Measurements from ENCODE around the gene PYURF. TPM values are rescaled to one million over a fixed set of nuclear protein-coding genes. Genes with fewer than 3 reads are reported as not detected.
A peak's percentile ranks its signal among the peaks of the same experiment; 100 is the strongest.

The PYURF gene
- total and polyA plus RNA-seq, 2 of the 4 experiments (the other 2 are of a cell fraction): 40.2 to 43.4 TPM

DNA sequence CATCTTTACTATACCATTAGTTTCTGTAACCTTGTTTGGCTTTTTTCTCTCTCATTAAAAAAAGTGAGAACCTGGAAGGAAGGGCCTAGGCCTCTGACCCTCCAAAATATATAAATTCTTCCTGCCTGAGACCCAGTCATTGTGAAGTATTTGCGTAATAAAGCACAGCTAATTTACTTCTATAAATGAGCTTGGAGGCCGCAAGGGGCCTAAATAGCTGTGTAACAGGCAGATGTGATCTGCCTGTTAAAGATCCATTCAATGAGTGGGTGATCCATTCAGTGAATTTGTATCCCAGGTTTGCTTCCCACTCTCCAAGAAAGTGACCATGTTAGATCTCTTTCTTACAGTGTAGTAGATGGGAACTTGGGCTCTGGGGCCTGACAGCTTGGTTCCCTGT lies 595 bp upstream of the PYURF start:
- dilution Hi-C loops (cut with HindIII; ENCODE audit: low sequenced_read_pairs, unreplicated experiment): loop anchor here (25.0 kb wide), 1 partner anchor 287 kb away; no protein-coding TSS in a partner anchor
- ATAC-seq (ENCODE audit: low read depth) (no peak), DNase-seq (no peak)
- intact Hi-C loops (cut with micrococcal nuclease): no loop called here
- Histone ChIP-seq H3K4ac (ENCODE audit: low read depth, low read length) (peak overlapping the region; percentile 77; the same call in 1 of the 2 replicates), H4K8ac (ENCODE audit: low read depth in 2 of 2, low read length in 2 of 2) (peak overlapping the region; percentile 85 to 100), H3K18ac (ENCODE audit: low read depth, low read length) (peak overlapping the region; percentile 55), H3K23ac (ENCODE audit: low read depth, low read length) (peak overlapping the region; percentile 84; the same call in 1 of the 2 replicates), H2AK5ac (ENCODE audit: low read depth, low read length) (no peak overlapping the region), H2AK9ac (replicated peaks; ENCODE audit: low read depth, low read length, poor library complexity) (no peak overlapping the region), H3K36me3 (ENCODE audit: control insufficient read depth, insufficient read depth, low read length) (peaks cover 6% of the 10 kb centered on the region), H2BK120ac (ENCODE audit: low read depth, low read length) (no peak overlapping the region), H3K9ac (ENCODE audit: low read depth, low read length) (peak overlapping the region; percentile 96), H2BK15ac (ENCODE audit: low read depth, low read length) (peak overlapping the region; percentile 80; the same call in 2 of the 3 replicates), H3K4me1 (ENCODE audit: control insufficient read depth, insufficient read depth, low read length) (peaks cover 3% of the 10 kb centered on the region), H2BK20ac (ENCODE audit: low read depth, low read length) (no peak overlapping the region), H2BK5ac (ENCODE audit: low read depth, low read length, poor library complexity, severe bottlenecking) (peak overlapping the region; percentile 89), H3K79me1 (ENCODE audit: low read depth in 1 of 2, low read length in 2 of 2) (peaks cover 8 to 38% of the 10 kb centered on the region in 2 experiments), H4K5ac (ENCODE audit: low read depth, low read length) (peak overlapping the region; percentile 97), H4K20me1 (ENCODE audit: insufficient read depth, low read length) (peaks cover 8% of the 10 kb centered on the region; the same call in 1 of the 2 replicates), H3K4me3 (ENCODE audit: insufficient read depth, low read depth, low read length) (peak overlapping the region; percentile 89), H3K9me3 (ENCODE audit: control insufficient read depth, insufficient read depth, low read length) (no peaks in the 10 kb centered on the region), H4K91ac (ENCODE audit: insufficient read depth, low read depth, low read length) (peak overlapping the region; percentile 81), H3K9me1 (ENCODE audit: insufficient read depth, low read length) (no peaks in the 10 kb centered on the region), H3K27me3 (ENCODE audit: control insufficient read depth, insufficient read depth, low read length) (no peaks in the 10 kb centered on the region), H3K56ac (ENCODE audit: extremely low read depth, insufficient read depth, low read length) (peak overlapping the region; percentile 69; the same call in 1 of the 2 replicates), H2AFZ (replicated peaks; ENCODE audit: low read length, poor library complexity) (peak overlapping the region; percentile 74), H3K14ac (replicated peaks; ENCODE audit: low read depth, low read length) (peak overlapping the region; percentile 97; the same call in 1 of the 2 replicates), H3K4me2 (ENCODE audit: low read depth, low read length) (peak overlapping the region; percentile 96), H3K27ac (ENCODE audit: insufficient read depth, low read length) (peak overlapping the region; percentile 51; the same call in 1 of the 2 replicates)
- POLR2A ChIA-PET (ENCODE audit: unreplicated experiment): no interaction called here
- WGBS, 2 experiments (ENCODE audit: extremely low coverage in 2 of 2, insufficient read length in 1 of 2): no CpG with 5 or more reads among the region's 2 CpGs
- in situ Hi-C loops (cut with MboI; ENCODE audit: low sequenced_read_pairs): loop anchor here (10.0 kb wide), 1 partner anchor 591 kb away; the partner anchor contains the start of gene TIGD2
- TF ChIP-seq CEBPB (IDR thresholded peaks at IDR 0.05; ENCODE audit: low read depth, low read length) (0 out of 2 replicates have a peak, but pooled peaks have one; percentile 27), MAFK (IDR thresholded peaks at IDR 0.05; ENCODE audit: low read depth, low read length) (no peak), RFX5 (IDR thresholded peaks at IDR 0.05; ENCODE audit: low read depth, low read length) (no peak), RAD21 (IDR thresholded peaks at IDR 0.05; ENCODE audit: low read length) (no peak)
- no TSS peak for BruUV-seq (replicated peaks)
- CTCF ChIA-PET: interaction anchor here (0.8 to 1.9 kb wide), 4 partner anchors 9 to 182 kb away, joined by 4 to 5 read pairs (median 5); no protein-coding TSS in a partner anchor
